Right lobe of liver (tissue), 6 donors: ENCODE results near the gene RCN2. TPM values are rescaled to one million over a fixed set of nuclear protein-coding genes. Genes with fewer than 3 reads are reported as not detected.

Experiments used
- ATAC-seq, 4 donors: fragments of 200-7000 bp; cut with Tn5 transposase; one replicate each; pipeline ENCODE4 v1.9.1; 2020; ENCODE audit warnings: mild to moderate bottlenecking in 4 of 4, moderate library complexity in 4 of 4
- DNase-seq, 3 donors: peaks; one replicate each; pipeline ENCODE4 v3.0.0-alpha.2; 2020
- H3K27ac ChIP-seq, 3 donors: fragments of 200-600 bp; one replicate each; pipeline ENCODE4 v1.8.0; 2022
- H3K27me3 ChIP-seq, 2 donors: fragments of 200-600 bp; one replicate each; pipeline ENCODE4 v1.8.0; 2022
- H3K36me3 ChIP-seq, 4 donors: fragments of 200-600 bp; sonication (generic) in 1 of 4; one replicate each; pipeline versions ENCODE4 v1.5.1 to v1.8.0; 2017 to 2022; ENCODE audit warnings: control low read depth in 1 of 4
- H3K4me1 ChIP-seq, 4 donors: fragments of 200-600 bp; sonication (generic) in 1 of 4; one replicate each; pipeline versions ENCODE4 v1.5.1 to v1.8.0; 2017 to 2022; ENCODE audit warnings: control low read depth in 1 of 4
- H3K4me3 ChIP-seq, 3 donors: fragments of 200-600 bp; one replicate each; pipeline ENCODE4 v1.8.0; 2022
- H3K9me3 ChIP-seq, 4 donors: fragments of 200-600 bp; sonication (generic) in 1 of 4; one replicate each; pipeline versions ENCODE4 v1.5.1 to v1.8.0; 2017 to 2022; ENCODE audit warnings: control low read depth in 1 of 4
- POLR2A ChIP-seq: fragments of 450-650 bp; IDR thresholded peaks from one replicate; pipeline ENCODE4 v1.6.1; 2017; ENCODE audit warnings: antibody characterized with exemption, mild to moderate bottlenecking
- WGBS: methylation state at CpG from one replicate; pipeline ENCODE4 v1.1.6; 2018; ENCODE audit warnings: low coverage, low lambda C conversion rate; ENCODE audit not compliant: insufficient coverage; ENCODE audit errors: missing lambda C conversion rate; 5-methylcytosine and 5-hydroxymethylcytosine counted together
- intact Hi-C, 2 donors: fragments of 100-400 bp; cut with DNase I; formaldehyde crosslinking; loops; one replicate each; pipeline versions ENCODE4 v1.11.2 to v1.14.1; 2022
- total RNA-seq, 6 experiments: library from RNA; depleted of rRNA in 2 of 6; stranded (reverse); fragments of >200 nt in 2 of 6; fragmentation: NEBNext Ultra II Directional in 3 of 6; extraction: Animal tissue kit (Norgen Biotek cat#: 25700) in 3 of 6; gene quantifications; one replicate each; pipeline versions ENCODE4 v1.1.0 to v1.2.4, GENCODE V29; 2016 to 2023
- TF ChIP-seq, protein P1 (sequence below), 4 donors: fragments of 200-600 bp in 3 of 4; fragments of 450-650 bp in 1 of 4; IDR thresholded peaks; one replicate each; pipeline versions ENCODE4 v1.5.1 to v1.8.0; 2016 to 2022; ENCODE audit warnings: antibody characterized with exemption in 4 of 4, mild to moderate bottlenecking in 2 of 4
- donor health status: DM: no; HTN: yes; CAD: no.
- donor health status: DM: no; HTN: no; CAD: no.
- donor health status: DM: no; HTN: no; CAD: no.
- donor health status: DM: no; HTN: yes; CAD: no.
- donor health status: DM: no; HTN: yes; CAD: no.

RCN2 gene
- total RNA-seq, 6 experiments from 2014 or later = 5.6 to 17.6 (median 11.8) TPM

DNA sequence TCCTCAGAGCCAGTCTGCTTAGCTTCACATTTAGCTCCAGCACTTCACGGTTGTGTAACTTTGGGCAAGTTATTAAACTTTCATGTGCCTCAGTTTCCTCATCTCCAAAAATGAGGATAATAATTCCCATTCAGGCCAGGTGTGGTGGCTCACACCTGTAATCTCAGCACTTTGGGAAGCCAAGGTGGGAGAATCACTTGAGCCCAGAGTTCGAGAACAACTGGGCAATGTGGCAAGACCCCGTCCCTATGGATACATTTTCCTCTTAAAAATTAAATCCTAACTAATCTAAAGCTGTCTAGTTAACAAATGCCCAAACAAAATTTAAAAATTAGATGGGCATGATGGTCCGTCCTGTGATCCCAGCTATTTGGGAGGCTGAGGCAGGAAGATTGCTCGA is 7.2 kb downstream of the RCN2 start:
- Histone ChIP-seq H3K27me3 (no peaks in the 10 kb centered on the region), H3K9me3 (no peaks in the 10 kb centered on the region), H3K4me3 (no peak overlapping the region), H3K27ac (no peak overlapping the region), H3K36me3 (peaks cover 0 to 21% (median 0%) of the 10 kb centered on the region in 4 donors), H3K4me1 (peaks cover 0 to 4% (median 0%) of the 10 kb centered on the region in 4 donors)
- ATAC-seq (no peak), DNase-seq (no peak)
- intact Hi-C loops = no loop called here
- 92% methylated on average over 5 of the region's 5 CpGs for WGBS
- TF ChIP-seq, protein P1, sequence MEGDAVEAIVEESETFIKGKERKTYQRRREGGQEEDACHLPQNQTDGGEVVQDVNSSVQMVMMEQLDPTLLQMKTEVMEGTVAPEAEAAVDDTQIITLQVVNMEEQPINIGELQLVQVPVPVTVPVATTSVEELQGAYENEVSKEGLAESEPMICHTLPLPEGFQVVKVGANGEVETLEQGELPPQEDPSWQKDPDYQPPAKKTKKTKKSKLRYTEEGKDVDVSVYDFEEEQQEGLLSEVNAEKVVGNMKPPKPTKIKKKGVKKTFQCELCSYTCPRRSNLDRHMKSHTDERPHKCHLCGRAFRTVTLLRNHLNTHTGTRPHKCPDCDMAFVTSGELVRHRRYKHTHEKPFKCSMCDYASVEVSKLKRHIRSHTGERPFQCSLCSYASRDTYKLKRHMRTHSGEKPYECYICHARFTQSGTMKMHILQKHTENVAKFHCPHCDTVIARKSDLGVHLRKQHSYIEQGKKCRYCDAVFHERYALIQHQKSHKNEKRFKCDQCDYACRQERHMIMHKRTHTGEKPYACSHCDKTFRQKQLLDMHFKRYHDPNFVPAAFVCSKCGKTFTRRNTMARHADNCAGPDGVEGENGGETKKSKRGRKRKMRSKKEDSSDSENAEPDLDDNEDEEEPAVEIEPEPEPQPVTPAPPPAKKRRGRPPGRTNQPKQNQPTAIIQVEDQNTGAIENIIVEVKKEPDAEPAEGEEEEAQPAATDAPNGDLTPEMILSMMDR (IDR thresholded peaks at IDR 0.05) = no peak
- TF ChIP-seq POLR2A = no peak

DNA sequence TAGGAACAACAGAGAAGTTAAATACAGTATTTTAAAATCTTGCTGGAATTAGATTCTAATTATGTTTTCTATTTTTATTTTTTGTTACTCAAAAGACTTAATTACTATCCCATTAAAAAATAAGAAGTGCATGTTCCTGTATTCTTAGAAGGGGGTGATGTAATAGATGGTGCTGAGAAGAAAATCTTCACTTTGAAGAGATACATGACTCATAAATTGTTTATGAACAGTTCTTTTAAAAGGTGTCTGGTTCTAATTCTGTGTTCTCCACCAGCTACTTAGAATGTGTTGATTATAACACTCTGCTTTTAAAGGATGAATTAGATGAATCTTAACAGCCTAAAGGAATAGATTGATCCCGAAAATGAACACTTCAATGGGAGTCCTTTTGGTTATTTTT is 8.2 kb downstream of the RCN2 start:
- Histone ChIP-seq H3K27ac (no peak overlapping the region), H3K4me3 (no peak overlapping the region), H3K27me3 (no peaks in the 10 kb centered on the region), H3K36me3 (peaks cover 0 to 25% (median 0%) of the 10 kb centered on the region in 4 donors), H3K9me3 (no peaks in the 10 kb centered on the region), H3K4me1 (peaks cover 0 to 4% (median 0%) of the 10 kb centered on the region in 4 donors)
- ATAC-seq = no peak
- no peak for TF ChIP-seq POLR2A
- TF ChIP-seq, protein P1 (IDR thresholded peaks at IDR 0.05) = no peak
- WGBS = 0% methylated on average over 1 of the region's 1 CpG
- intact Hi-C loops = no loop called here
- no peak for DNase-seq

DNA sequence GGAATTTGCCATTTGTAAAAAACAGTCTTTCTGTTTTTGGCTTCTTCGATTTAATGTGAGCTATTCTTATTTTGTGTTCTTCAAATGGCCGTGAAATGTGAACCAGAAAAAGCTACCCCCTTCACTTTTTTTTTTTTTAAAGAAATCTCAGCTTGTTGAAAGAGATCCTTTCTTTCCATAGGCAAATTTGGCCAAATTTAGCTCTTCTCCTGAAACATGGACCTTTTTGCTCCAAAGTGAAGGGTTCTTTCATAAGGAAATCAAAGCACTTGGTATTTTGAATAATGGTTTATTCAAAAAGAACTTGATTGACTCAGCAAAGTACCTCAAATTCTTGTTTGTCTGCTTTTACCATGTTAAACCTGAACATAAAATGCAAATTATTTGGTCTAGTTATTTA is 10.1 kb downstream of the RCN2 start:
- no peak overlapping the region for H3K27ac ChIP-seq
- intact Hi-C loops = no loop called here

DNA sequence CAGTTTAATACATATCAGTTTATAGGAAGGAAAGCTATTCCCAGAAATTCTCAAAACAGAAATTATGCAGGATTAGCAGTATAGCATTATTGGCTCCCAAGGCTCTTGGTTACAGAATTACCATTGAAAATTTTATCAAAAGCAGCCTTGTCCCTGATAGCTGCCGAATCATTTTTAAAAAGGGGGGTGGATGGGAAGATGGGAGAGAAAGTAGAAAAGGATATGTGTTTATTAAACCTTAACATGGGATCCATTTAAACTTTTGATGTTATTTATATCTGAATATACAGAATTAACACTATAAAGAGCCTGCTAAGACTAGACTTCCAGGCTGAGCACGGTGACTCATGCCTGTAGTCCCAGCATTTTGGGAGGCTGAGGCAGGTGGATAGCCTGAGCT is 10.8 kb downstream of the RCN2 start:
- ATAC-seq = no peak
- intact Hi-C loops = no loop called here
- WGBS = 88% methylated on average over 2 of the region's 2 CpGs
- no peak for DNase-seq
- no peak overlapping the region for H3K4me3 ChIP-seq
- no peaks in the 10 kb centered on the region for H3K9me3 ChIP-seq
- H3K27me3 ChIP-seq = no peaks in the 10 kb centered on the region
- peaks cover 0 to 15% (median 0%) of the 10 kb centered on the region in 4 donors for H3K36me3 ChIP-seq
- no peaks in the 10 kb centered on the region for H3K4me1 ChIP-seq
- no peak overlapping the region for H3K27ac ChIP-seq
- TF ChIP-seq, protein P1 (IDR thresholded peaks at IDR 0.05) = no peak
- TF ChIP-seq POLR2A = no peak

More for the DNA sequence above, 10.1 kb downstream of the RCN2 start:
- Histone ChIP-seq H3K4me3 (no peak overlapping the region), H3K4me1 (peaks cover 0 to under 1% (median 0%) of the 10 kb centered on the region in 4 donors), H3K36me3 (peaks cover 0 to 15% (median 0%) of the 10 kb centered on the region in 4 donors), H3K27me3 (no peaks in the 10 kb centered on the region), H3K9me3 (no peaks in the 10 kb centered on the region)
- ATAC-seq (no peak), DNase-seq (no peak)
- 97% methylated on average over 2 of the region's 2 CpGs for WGBS
- TF ChIP-seq, protein P1 (IDR thresholded peaks at IDR 0.05) = no peak
